H9 (cell line): Measurements from ENCODE around the gene MGAT4A. TPM values are rescaled to one million over a fixed set of nuclear protein-coding genes. Genes with fewer than 3 reads are reported as not detected.

Experiments
- DNase-seq: peaks from one replicate; pipeline ENCODE4 v3.0.0-alpha.2; 2017
- H2AFZ ChIP-seq: one replicate; pipeline ENCODE4 v1.6.1; 2013; ENCODE audit warnings: mild to moderate bottlenecking, low read length, control low read depth, moderate library complexity
- H2AK5ac ChIP-seq: 2 replicates; pipeline ENCODE4 v1.6.1; 2013; ENCODE audit warnings: low read length, control low read depth, mixed read lengths; ENCODE audit not compliant: insufficient read length
- H2BK120ac ChIP-seq: one replicate; pipeline ENCODE4 v1.6.1; 2013; ENCODE audit warnings: low read depth, mild to moderate bottlenecking, low read length, control low read depth, inconsistent platforms; ENCODE audit not compliant: poor library complexity, severe bottlenecking
- H2BK12ac ChIP-seq: 2 replicates; pipeline ENCODE4 v1.6.1; 2013; ENCODE audit warnings: low read length, control low read depth, mixed read lengths, low read depth; ENCODE audit not compliant: insufficient read length
- H2BK15ac ChIP-seq: 2 replicates; pipeline ENCODE4 v1.6.1; 2013; ENCODE audit warnings: low read depth, low read length, control low read depth
- H2BK20ac ChIP-seq: one replicate; pipeline ENCODE4 v1.6.1; 2013; ENCODE audit warnings: low read depth, mild to moderate bottlenecking, low read length, control low read depth, inconsistent platforms; ENCODE audit not compliant: poor library complexity, severe bottlenecking
- H2BK5ac ChIP-seq: 2 replicates; pipeline ENCODE4 v1.6.1; 2013; ENCODE audit warnings: low read length, control low read depth, mixed read lengths; ENCODE audit not compliant: insufficient read length
- H3K14ac ChIP-seq: 2 replicates; pipeline ENCODE4 v1.6.1; 2013; ENCODE audit warnings: low read length, control low read depth; ENCODE audit not compliant: insufficient read depth
- H3K18ac ChIP-seq: 2 replicates; pipeline ENCODE4 v1.6.1; 2013; ENCODE audit warnings: low read depth, mild to moderate bottlenecking, mixed read lengths, low read length, control low read depth; ENCODE audit not compliant: insufficient read length
- H3K23ac ChIP-seq: 2 replicates; pipeline ENCODE4 v1.6.1; 2013; ENCODE audit warnings: low read length, control low read depth, mixed read lengths, low read depth; ENCODE audit not compliant: insufficient read length
- H3K23me2 ChIP-seq: 2 replicates; pipeline ENCODE4 v1.6.1; 2013; ENCODE audit warnings: low read depth, mild to moderate bottlenecking, mixed read lengths, low read length, control low read depth; ENCODE audit not compliant: insufficient read length, poor library complexity, severe bottlenecking
- H3K27ac ChIP-seq: 2 replicates; pipeline ENCODE4 v1.5.1; 2013; ENCODE audit warnings: low read length, control low read depth, mixed read lengths, low read depth; ENCODE audit not compliant: insufficient read length
- H3K27me3 ChIP-seq: 2 replicates; pipeline ENCODE4 v1.6.1; 2013; ENCODE audit warnings: low read length, control low read depth, inconsistent platforms; ENCODE audit not compliant: insufficient read depth
- H3K4ac ChIP-seq: 2 replicates; pipeline ENCODE4 v1.6.1; 2013; ENCODE audit warnings: low read depth, mild to moderate bottlenecking, control low read depth, inconsistent platforms, low read length, moderate library complexity
- H3K4me1 ChIP-seq: 2 replicates; pipeline ENCODE4 v1.6.1; 2013; ENCODE audit warnings: low read length, control low read depth, inconsistent platforms; ENCODE audit not compliant: insufficient read depth
- H3K4me2 ChIP-seq: 2 replicates; pipeline ENCODE4 v1.6.1; 2013; ENCODE audit warnings: low read length, control low read depth, mixed read lengths; ENCODE audit not compliant: insufficient read length, insufficient read depth
- H3K56ac ChIP-seq: 2 replicates; pipeline ENCODE4 v1.6.1; 2013; ENCODE audit warnings: low read depth, mild to moderate bottlenecking, mixed read lengths, low read length, control low read depth; ENCODE audit not compliant: insufficient read length
- H3K79me1 ChIP-seq: 2 replicates; pipeline ENCODE4 v1.6.1; 2013; ENCODE audit warnings: low read depth, mild to moderate bottlenecking, moderate library complexity, low read length, control low read depth, inconsistent platforms; ENCODE audit not compliant: insufficient read depth, poor library complexity, severe bottlenecking
- H3K79me2 ChIP-seq: 2 replicates; pipeline ENCODE4 v1.6.1; 2013; ENCODE audit warnings: low read length, control low read depth, inconsistent platforms; ENCODE audit not compliant: insufficient read depth
- H3K9ac ChIP-seq: 2 replicates; pipeline ENCODE4 v1.6.1; 2013; ENCODE audit warnings: low read length, control low read depth, mixed read lengths; ENCODE audit not compliant: insufficient read length; ENCODE audit errors: extremely low read depth
- H3K9me3 ChIP-seq: one replicate; pipeline ENCODE4 v1.6.1; 2013; ENCODE audit warnings: low read depth, low read length, inconsistent platforms; ENCODE audit not compliant: control insufficient read depth
- H3T11ph ChIP-seq: one replicate; pipeline ENCODE4 v1.6.1; 2013; ENCODE audit warnings: mild to moderate bottlenecking, low read length, control low read depth, inconsistent platforms
- H4K20me1 ChIP-seq: one replicate; pipeline ENCODE4 v1.6.1; 2013; ENCODE audit not compliant: control insufficient read depth, insufficient read length, insufficient read depth
- H4K5ac ChIP-seq: 2 replicates; pipeline ENCODE4 v1.6.1; 2013; ENCODE audit warnings: low read depth, mild to moderate bottlenecking, mixed read lengths, low read length, control low read depth; ENCODE audit not compliant: insufficient read length
- H4K8ac ChIP-seq: replicated peaks from 2 replicates; pipeline ENCODE4 v1.6.1; 2013; ENCODE audit warnings: low read length, control low read depth, mixed read lengths, low read depth; ENCODE audit not compliant: insufficient read length
- H4K91ac ChIP-seq: 2 replicates; pipeline ENCODE4 v1.6.1; 2013; ENCODE audit warnings: low read depth, mild to moderate bottlenecking, moderate library complexity, mixed read lengths, low read length, control low read depth; ENCODE audit not compliant: insufficient read length
- H3K27ac Mint-ChIP-seq, 3 experiments: 2 replicates in 2 of 3; 3 replicates in 1 of 3; pipeline ENCODE4 v1.8.0; 2020 to 2021; ENCODE audit warnings: mixed read lengths in 3 of 3, mild to moderate bottlenecking in 1 of 3, moderate library complexity in 1 of 3
- H3K27me3 Mint-ChIP-seq: 2 replicates; pipeline ENCODE4 v1.8.0; 2021; ENCODE audit warnings: low read depth, mild to moderate bottlenecking, moderate library complexity, mixed read lengths
- H3K36me3 Mint-ChIP-seq, 3 experiments: 2 replicates in 2 of 3; 3 replicates in 1 of 3; pipeline ENCODE4 v1.8.0; 2020 to 2021; ENCODE audit warnings: low read depth in 3 of 3, mixed read lengths in 3 of 3; ENCODE audit not compliant: insufficient read depth in 1 of 3
- H3K4me1 Mint-ChIP-seq, 2 experiments: 2 replicates each; pipeline ENCODE4 v1.8.0; 2020; ENCODE audit warnings: mixed read lengths in 2 of 2
- H3K4me3 Mint-ChIP-seq, 2 experiments: 2 replicates in 1 of 2; 3 replicates in 1 of 2; pipeline ENCODE4 v1.8.0; 2020 to 2021; ENCODE audit warnings: mild to moderate bottlenecking in 2 of 2, mixed read lengths in 2 of 2, moderate library complexity in 1 of 2
- H3K9me3 Mint-ChIP-seq, 2 experiments: 2 replicates in 1 of 2; 3 replicates in 1 of 2; pipeline ENCODE4 v1.8.0; 2020; ENCODE audit warnings: mild to moderate bottlenecking in 2 of 2, mixed read lengths in 2 of 2, moderate library complexity in 1 of 2
- CTCF ChIP-seq: fragments of 200-600 bp; sonication (generic); conservative IDR thresholded peaks from 3 replicates; pipeline ENCODE4 v1.8.0; 2021; ENCODE audit warnings: antibody characterized with exemption, mild to moderate bottlenecking
- WGBS: extraction: QIAGEN DNeasy Blood & Tissue Kit; methylation state at CpG from one replicate; pipeline ENCODE4 v1.1.7; 2013; ENCODE audit warnings: missing lambda C conversion rate, low lambda C conversion rate, mixed read lengths; ENCODE audit not compliant: insufficient read length; ENCODE audit errors: extremely low coverage; 5-methylcytosine and 5-hydroxymethylcytosine counted together
- total RNA-seq: library from RNA; stranded (reverse); gene quantifications from 2 replicates; pipeline ENCODE4 v1.2.1, GENCODE V29; 2021

Gene MGAT4A
- total RNA-seq, 1 experiment from 2014 or later, result 3.5 TPM

- H3T11ph ChIP-seq, result no peak overlapping the region
- H2BK20ac ChIP-seq, result no peak overlapping the region
- no peak for DNase-seq
- H4K8ac ChIP-seq, result no peak overlapping the region
- no peak overlapping the region for H2BK120ac ChIP-seq
- H3K23me2 ChIP-seq, result no peaks in the 10 kb centered on the region
- H2AFZ ChIP-seq, result no peak overlapping the region
- no peaks in the 10 kb centered on the region for H3K27me3 ChIP-seq
- no peak overlapping the region for H2BK15ac ChIP-seq
- H3K4ac ChIP-seq, result no peak overlapping the region
- H3K9me3 ChIP-seq, result no peaks in the 10 kb centered on the region
- no peak overlapping the region for H4K5ac ChIP-seq
- H3K4me2 ChIP-seq, result no peak overlapping the region
- no peak overlapping the region for H3K27ac ChIP-seq
- TF ChIP-seq CTCF, result no peak
- Mint-ChIP-seq H3K9me3 (no peaks in the 10 kb centered on the region), H3K27ac (no peak overlapping the region), H3K4me1 (no peaks in the 10 kb centered on the region), H3K27me3 (no peaks in the 10 kb centered on the region), H3K4me3 (no peak overlapping the region), H3K36me3 (peaks cover 0 to 43% (median 18%) of the 10 kb centered on the region in 3 experiments; a peak in 5 of 7 replicates)
- H4K20me1 ChIP-seq, result no peaks in the 10 kb centered on the region
- H2AK5ac ChIP-seq, result no peak overlapping the region
- H3K79me2 ChIP-seq, result no peaks in the 10 kb centered on the region
- H2BK5ac ChIP-seq, result no peak overlapping the region
- no peak overlapping the region for H4K91ac ChIP-seq
- H2BK12ac ChIP-seq, result no peak overlapping the region
- no peak overlapping the region for H3K18ac ChIP-seq
- no peaks in the 10 kb centered on the region for H3K4me1 ChIP-seq
- no peak overlapping the region for H3K9ac ChIP-seq
- H3K23ac ChIP-seq, result no peak overlapping the region
- WGBS, result no CpG with 5 or more reads among the region's 10 CpGs
- H3K56ac ChIP-seq, result no peak overlapping the region
- no peaks in the 10 kb centered on the region for H3K79me1 ChIP-seq
- no peak overlapping the region for H3K14ac ChIP-seq
Observed at GRCh38 chr2:98585386-98585785, 145.5 kb downstream of the MGAT4A start.
